Kidney tubule cell (primary cell): ENCODE data around the gene AVPR1B.
A peak's percentile ranks its signal among the peaks of the same experiment; 100 is the strongest.

ENCODE experiments used
- DNase-seq: peaks from one replicate; pipeline ENCODE4 v3.0.0-alpha.2; 2018; ENCODE audit warnings: low spot score

Gene AVPR1B, protein sequence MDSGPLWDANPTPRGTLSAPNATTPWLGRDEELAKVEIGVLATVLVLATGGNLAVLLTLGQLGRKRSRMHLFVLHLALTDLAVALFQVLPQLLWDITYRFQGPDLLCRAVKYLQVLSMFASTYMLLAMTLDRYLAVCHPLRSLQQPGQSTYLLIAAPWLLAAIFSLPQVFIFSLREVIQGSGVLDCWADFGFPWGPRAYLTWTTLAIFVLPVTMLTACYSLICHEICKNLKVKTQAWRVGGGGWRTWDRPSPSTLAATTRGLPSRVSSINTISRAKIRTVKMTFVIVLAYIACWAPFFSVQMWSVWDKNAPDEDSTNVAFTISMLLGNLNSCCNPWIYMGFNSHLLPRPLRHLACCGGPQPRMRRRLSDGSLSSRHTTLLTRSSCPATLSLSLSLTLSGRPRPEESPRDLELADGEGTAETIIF

DNA sequence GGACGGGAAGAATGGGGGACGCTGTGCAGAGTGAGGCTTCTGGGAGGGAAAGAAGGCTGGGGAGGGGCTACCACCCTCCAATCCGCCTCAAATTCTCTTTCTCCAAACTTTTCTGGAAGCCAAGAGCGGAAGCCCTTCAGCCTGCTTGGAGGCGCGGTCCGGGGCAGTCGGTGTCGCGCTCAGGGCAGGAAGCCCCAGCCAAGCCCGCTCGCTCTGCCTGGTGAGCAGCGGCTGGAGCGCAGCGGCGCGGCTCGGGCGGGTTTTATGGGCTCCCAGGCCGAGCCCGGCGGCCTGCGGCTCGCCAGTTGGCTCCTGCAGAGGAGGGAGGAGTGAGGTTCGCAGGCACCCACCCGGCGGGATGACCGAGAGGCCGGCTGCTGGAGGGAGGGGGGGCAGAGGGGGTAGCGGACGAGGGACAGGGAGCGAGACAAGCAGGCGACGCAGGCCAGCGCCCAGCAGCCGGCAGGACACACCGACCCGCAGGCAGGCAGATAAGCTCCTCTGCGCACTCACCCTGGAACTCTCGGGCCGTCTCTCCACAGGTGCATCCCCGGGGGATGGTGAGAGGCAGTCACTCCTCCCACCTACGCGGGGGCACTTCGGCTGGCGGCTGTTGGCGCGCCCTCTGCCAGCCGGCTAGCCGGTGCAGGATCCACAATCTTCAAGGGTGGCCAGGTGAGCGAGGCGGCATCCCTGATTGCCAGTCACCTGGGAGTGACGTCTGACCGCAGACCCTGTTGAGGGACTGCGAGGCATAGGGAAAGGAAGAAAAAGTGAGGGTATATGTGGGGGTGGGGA lies at the start of gene AVPR1B:
TSS of gene AVPR1B (minus strand) at position 238 of the 798 bp plus-strand sequence. CDS start 498 bp downstream, outside the sequence.
- peak; percentile 64 for DNase-seq

DNA sequence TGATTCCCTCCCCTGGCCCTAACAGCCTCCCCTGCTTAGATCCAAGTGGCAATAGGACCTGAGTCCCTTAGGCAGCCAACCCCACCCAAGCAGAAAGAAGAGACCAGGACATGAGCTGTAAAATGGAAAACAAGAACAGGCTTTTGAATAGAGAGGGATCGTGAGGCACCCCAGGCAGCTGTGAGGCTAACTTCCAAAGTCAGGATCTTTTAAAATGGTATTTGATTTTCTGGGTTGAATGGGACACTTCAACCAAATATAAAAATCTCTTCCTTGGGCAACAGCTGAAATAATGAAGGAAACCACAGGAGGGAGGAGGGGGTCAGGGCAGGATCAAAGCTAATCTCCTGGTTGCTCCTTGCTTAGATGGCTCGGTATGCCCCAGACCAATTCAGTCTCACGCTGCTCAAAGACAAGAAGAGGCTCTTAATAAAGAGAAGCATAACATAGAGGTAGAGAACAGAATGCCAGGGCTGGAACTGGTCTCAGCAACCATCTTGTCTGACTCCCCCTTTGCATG lies 28.6 kb upstream of the AVPR1B start:
- DNase-seq: no peak

DNA sequence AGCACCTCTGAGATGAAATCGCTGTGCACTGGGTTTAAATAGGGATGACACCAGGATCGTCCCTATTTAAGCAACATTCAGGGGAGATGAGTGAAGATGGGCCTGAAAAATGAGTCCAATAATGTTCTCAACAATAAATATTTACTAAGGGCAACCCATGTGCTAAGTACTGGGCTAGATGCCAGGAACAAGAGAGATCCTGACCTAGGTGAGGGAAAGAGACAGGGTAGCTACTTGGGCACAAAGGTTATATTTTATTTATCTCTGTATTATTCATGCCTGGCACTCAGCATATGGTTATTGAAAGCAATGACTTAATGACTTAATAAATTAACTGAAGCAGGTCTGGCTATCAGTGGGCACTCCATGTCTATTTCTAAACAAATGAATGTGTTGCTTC lies 27.4 kb upstream of the AVPR1B start:
- no peak for DNase-seq

DNA sequence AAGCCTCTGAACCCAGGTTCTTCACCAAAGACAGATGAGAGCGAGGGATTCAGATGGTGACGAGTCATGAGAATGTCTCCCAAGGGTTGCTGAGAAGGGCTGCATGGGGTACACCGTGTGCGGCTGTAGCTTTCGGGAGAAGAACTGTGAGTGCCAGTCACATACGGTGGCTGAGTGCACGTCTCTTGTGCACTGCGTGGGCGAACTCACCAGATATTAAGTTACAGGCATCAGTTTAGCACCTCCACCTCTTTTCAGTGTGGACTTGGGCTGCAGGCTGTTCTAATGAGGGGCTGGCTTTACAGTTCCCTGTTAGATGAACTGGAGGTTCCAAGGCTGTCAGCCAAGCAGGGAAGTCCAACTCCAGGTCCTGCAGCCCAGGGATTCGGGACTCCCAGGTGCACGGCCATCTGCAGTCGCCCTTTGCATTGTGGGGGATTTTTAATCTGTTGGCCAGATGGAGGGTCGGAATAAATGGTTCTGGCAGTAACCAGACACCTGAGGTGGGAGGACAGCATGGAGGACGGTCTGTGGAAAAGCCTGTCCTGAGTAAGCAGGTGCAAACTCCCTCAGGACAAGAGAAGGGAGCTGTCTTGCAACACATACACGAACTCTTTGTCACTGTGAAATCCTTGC lies 26.5 kb upstream of the AVPR1B start:
- no peak for DNase-seq

GRCh38 chr1:206142770-206143169 lies 25.6 kb upstream of the AVPR1B start:
- no peak for DNase-seq

- no peak for DNase-seq
These were observed 24.8 kb upstream of the AVPR1B start for GRCh38 chr1:206142011-206142410.

DNA sequence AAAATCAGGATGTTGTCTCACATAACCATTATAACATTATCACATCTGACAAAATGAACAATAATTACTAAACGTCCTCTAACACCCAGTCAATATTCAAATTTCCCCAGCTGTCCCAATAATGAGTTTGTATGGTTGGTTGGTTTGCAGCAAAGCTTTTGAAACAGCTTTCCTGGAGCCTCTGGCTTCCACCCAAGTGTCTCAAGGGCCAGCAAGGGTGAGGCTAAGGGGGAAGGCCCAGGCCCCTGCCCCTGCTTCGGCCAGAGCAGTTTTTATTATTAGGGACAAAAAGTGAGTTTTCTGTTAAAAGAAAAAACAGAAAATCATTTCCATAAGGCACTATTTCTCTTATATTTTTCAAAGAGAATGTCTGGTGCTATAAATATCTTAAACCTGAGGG lies 19.1 kb upstream of the AVPR1B start:
- no peak for DNase-seq

DNA sequence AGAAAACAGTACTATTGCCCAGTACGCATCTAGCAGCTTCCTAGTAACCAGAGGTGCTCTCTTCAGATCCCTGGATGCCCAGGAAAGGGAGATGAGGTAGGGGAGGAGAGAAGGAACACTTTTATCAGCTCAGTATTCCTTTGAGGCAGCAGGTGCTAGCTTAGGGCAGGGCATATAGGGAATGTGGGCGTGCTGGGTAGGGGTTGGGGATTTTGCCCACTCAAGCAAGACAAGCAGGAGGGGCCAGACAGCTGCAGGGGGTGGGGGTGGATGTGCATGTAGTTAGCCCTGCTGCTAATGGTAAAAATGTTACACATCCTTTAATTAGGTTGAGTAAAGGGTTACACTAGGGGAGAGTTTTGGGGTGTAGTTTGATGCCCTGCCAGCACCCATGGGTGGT lies 18.1 kb upstream of the AVPR1B start:
- DNase-seq: no peak

DNA sequence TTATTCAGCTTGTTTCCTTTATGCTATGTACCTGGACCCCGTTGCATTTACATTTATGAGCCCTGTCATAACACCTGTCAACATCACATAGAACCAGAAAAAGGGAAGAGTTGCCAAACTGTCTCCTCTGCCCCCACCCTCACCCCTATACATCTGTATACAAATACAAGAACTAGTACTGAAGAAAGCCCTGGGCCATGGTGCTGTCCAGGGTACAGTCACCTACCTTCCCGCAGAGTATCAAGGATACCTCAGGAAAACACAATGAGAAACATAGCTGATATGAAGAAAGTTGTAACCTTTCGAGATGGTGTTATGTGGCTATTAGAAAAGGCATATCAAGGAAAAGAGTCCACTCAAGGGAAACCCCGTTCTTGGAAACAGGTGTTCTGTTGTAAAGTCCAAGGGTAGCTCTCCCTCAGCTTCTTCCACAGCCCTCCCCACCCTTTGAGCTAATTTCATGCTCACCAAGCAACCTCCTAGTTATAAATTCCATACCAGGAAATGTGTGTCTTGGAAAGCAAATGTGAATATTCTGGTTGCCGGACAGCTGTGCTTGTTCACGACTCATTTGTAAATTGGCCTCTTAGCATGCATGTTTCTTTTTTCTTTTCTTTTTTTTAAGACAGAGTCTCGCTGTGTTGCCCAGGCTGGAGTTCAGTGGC lies 16.7 kb upstream of the AVPR1B start:
- no peak for DNase-seq

- no peak for DNase-seq
These were observed 13.8 kb upstream of the AVPR1B start for GRCh38 chr1:206131037-206131436.

- DNase-seq: no peak
These were observed 11.0 kb upstream of the AVPR1B start for GRCh38 chr1:206128196-206128595.

DNA sequence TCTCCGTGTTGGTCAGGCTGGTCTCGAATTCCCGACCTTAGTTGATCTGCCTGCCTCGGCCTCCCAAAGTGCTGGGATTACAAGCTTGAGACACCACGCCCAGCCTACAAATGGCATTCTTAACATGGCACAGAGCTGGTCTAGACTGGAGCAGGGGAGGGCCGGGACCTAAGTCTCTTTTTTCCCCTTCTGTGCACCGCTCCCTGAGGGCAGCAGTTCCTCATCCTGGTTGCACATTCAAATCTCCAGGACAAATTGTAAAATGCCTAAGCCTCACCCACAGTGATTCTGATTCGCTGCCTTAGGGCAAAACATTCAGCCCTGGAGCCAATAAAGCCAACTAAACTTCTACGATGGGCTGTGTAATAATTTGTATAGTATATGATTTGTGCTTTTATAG lies 10.1 kb upstream of the AVPR1B start:
- no peak for DNase-seq

DNA sequence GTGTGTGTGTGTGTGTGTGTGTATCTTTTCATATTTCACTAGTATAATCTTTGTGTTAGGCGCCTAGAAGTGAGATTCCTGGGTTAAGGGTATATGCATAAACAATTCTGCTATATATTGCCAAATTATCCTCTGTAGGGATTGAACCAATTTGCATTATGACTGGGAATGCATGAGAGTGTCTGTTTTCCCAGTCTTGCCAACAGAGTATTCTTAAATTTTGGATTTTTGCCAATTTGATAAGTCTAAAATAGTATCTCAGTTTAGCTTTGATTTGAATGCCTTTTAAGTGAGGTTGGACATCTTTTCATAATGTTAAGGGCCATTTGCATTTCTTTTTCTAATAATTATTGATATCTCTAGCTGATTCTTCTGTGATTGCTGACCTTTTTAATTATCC lies 8.2 kb upstream of the AVPR1B start:
- no peak for DNase-seq

DNA sequence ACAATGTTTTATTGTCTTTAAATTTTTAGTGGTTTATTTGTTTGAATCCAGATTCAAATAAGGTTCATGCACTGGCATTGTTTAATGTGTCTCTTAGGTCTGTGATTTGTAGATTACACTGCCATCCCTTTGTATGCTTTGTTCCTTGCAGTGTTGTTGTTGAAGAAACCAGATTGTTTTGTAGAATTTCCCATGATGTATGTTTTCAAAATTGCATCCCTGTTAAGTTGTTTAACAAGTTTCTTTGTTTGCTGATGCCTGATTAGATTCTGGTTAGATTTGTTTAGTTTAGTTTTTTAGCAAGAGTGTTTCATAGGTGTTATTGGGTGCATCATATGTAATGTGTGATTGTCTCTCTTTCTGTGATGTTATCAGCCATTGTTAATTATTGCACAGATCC lies 5.5 kb upstream of the AVPR1B start:
- DNase-seq: no peak

DNA sequence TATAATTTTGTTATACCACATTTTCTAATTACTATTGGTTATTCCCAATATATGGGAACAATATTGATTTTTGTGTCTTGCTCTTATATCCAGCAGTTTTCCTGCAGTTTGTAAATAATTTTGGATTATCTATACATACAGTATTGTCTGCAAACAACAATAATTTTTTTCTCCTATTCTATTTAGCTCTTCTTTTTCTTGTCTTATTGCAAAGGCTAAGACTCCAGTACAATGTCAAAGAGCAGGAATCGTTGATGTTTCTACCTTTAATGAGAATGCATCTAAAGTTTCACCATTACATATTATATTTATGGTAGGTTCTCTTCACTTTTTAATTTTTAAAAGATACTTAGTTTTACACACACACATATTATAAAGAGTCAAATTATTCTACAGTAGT lies 4.1 kb upstream of the AVPR1B start:
- no peak for DNase-seq

GRCh38 chr1:206120406-206120805 lies 3.2 kb upstream of the AVPR1B start:
- DNase-seq: no peak

GRCh38 chr1:206116873-206117150 lies 376 bp downstream of the AVPR1B start:
- no peak for DNase-seq

- DNase-seq: no peak
These were observed 856 bp downstream of the AVPR1B start for GRCh38 chr1:206116191-206116872.

GRCh38 chr1:206115791-206116190 lies 1.4 kb downstream of the AVPR1B start:
- no peak for DNase-seq

- DNase-seq: no peak
These were observed 2.2 kb downstream of the AVPR1B start for GRCh38 chr1:206114692-206115640.
